GM13977 (cell line): ENCODE measurements around the gene SLC66A2.

ENCODE experiments used
- DNase-seq: peaks from one replicate; pipeline ENCODE4 v3.0.0; 2012; ENCODE audit warnings: low spot score
- CTCF ChIP-seq: IDR thresholded peaks from 2 replicates; pipeline ENCODE4 v1.5.1; 2012; ENCODE audit warnings: mild to moderate bottlenecking, control low read depth; ENCODE audit not compliant: insufficient read depth; ENCODE audit errors: extremely low read depth, missing control alignments
- in situ Hi-C: fragments of 300-500 bp; cut with MboI; formaldehyde crosslinking; loops from one replicate; pipeline ENCODE4 v1.12.0; 2022; ENCODE audit warnings: low sequenced_read_pairs, low pct_unique_long_range_greater_than_20kb, mixed read lengths, inconsistent platforms; ENCODE audit not compliant: unreplicated experiment

SLC66A2 gene

GRCh38 chr18:79888016-79888415 is 63.4 kb downstream of the SLC66A2 start:
- no peak for DNase-seq
- in situ Hi-C loops: no loop called here
- TF ChIP-seq CTCF: no peak

- in situ Hi-C loops: no loop called here
- no peak for TF ChIP-seq CTCF
Observed at GRCh38 chr18:79887181-79888000, 64.1 kb downstream of the SLC66A2 start.

GRCh38 chr18:79884963-79885728 is 66.3 kb downstream of the SLC66A2 start:
- no peak for TF ChIP-seq CTCF
- in situ Hi-C loops: no loop called here
- DNase-seq: no peak

More at GRCh38 chr18:79887181-79888000, 64.1 kb downstream of the SLC66A2 start:
- no peak for DNase-seq

GRCh38 chr18:79884294-79884962 is 67.0 kb downstream of the SLC66A2 start:
- DNase-seq: no peak
- in situ Hi-C loops: no loop called here
- no peak for TF ChIP-seq CTCF

- in situ Hi-C loops: no loop called here
- DNase-seq: no peak
- TF ChIP-seq CTCF: no peak
Observed at GRCh38 chr18:79883461-79884293, 67.8 kb downstream of the SLC66A2 start.

GRCh38 chr18:79882522-79883241 is 68.8 kb downstream of the SLC66A2 start:
- TF ChIP-seq CTCF: no peak
- in situ Hi-C loops: no loop called here
- no peak for DNase-seq
